H1 (cell line): ENCODE measurements around the gene ARPP19. TPM values are rescaled to one million over a fixed set of nuclear protein-coding genes. Genes with fewer than 3 reads are reported as not detected.

ENCODE experiments used
- CTCF ChIA-PET: fragments of 300-600 bp; sonication (Branson Sonifier 250); formaldehyde crosslinking; loops from one replicate; lab custom pipeline; 2021; ENCODE audit not compliant: partially characterized antibody; lab: Charles Lee
- POLR2A ChIA-PET: fragments of 300-600 bp; sonication (Branson Sonifier 250); formaldehyde crosslinking; loops from one replicate; lab custom pipeline; 2021; ENCODE audit warnings: inconsistent platforms; ENCODE audit not compliant: partially characterized antibody; lab: Charles Lee
- DNase-seq, 2 experiments: peaks; one replicate each; pipeline versions ENCODE4 v3.0.0 to v3.0.0-alpha.2; 2010 to 2022; ENCODE audit warnings: low spot score in 2 of 2, low read depth in 1 of 2, mixed read lengths in 1 of 2
- FAIRE-seq: peaks from 2 replicates; lab custom pipeline; 2011; peaks lifted over from hg19 to GRCh38; lab: Jason Lieb, UNC
- H2AFZ ChIP-seq: 2 replicates; pipeline ENCODE4 v1.8.1; 2012; ENCODE audit warnings: low read length, inconsistent platforms
- H2AK5ac ChIP-seq: 2 replicates; pipeline ENCODE4 v1.6.1; 2013; ENCODE audit warnings: low read depth, low read length
- H2BK120ac ChIP-seq: replicated peaks from 2 replicates; pipeline ENCODE3; 2013; ENCODE audit warnings: low read depth, low read length, inconsistent platforms
- H2BK12ac ChIP-seq: 2 replicates; pipeline ENCODE4 v1.6.1; 2013; ENCODE audit warnings: low read depth, low read length
- H2BK15ac ChIP-seq: 2 replicates; pipeline ENCODE4 v1.6.1; 2013; ENCODE audit warnings: low read length
- H2BK20ac ChIP-seq: 2 replicates; pipeline ENCODE4 v1.6.1; 2013; ENCODE audit warnings: low read length
- H2BK5ac ChIP-seq: 2 replicates; pipeline ENCODE4 v1.6.1; 2013; ENCODE audit warnings: low read depth, low read length
- H3K14ac ChIP-seq: 2 replicates; pipeline ENCODE4 v1.6.1; 2013; ENCODE audit warnings: inconsistent platforms; ENCODE audit not compliant: insufficient read length
- H3K18ac ChIP-seq: 2 replicates; pipeline ENCODE4 v1.6.1; 2013; ENCODE audit warnings: low read length; ENCODE audit errors: extremely low read depth
- H3K23ac ChIP-seq: 2 replicates; pipeline ENCODE4 v1.6.1; 2013; ENCODE audit warnings: inconsistent platforms; ENCODE audit not compliant: insufficient read length
- H3K23me2 ChIP-seq: 2 replicates; pipeline ENCODE4 v1.6.1; 2013; ENCODE audit warnings: low read depth, low read length
- H3K27ac ChIP-seq: 2 replicates; pipeline ENCODE4 v1.6.1; 2011; ENCODE audit warnings: low read depth, low read length, inconsistent platforms
- H3K27me3 ChIP-seq, 4 experiments: replicated peaks in 1 of 4; 1 replicate in 1 of 4; 2 replicates in 3 of 4; pipeline versions ENCODE4 v1.6.1 to v1.8.1; 2011 to 2013; ENCODE audit warnings: low read length in 3 of 4, mild to moderate bottlenecking in 3 of 4, inconsistent platforms in 2 of 4, mixed read lengths in 2 of 4, moderate library complexity in 1 of 4; ENCODE audit not compliant: control insufficient read depth in 3 of 4, insufficient read depth in 3 of 4; ENCODE audit errors: extremely low read depth in 1 of 4
- H3K36me3 ChIP-seq, 4 experiments: 2 replicates each; pipeline versions ENCODE4 v1.6.1 to v1.8.1; 2011 to 2013; ENCODE audit warnings: mild to moderate bottlenecking in 4 of 4, low read length in 3 of 4, moderate library complexity in 2 of 4, control low read depth in 1 of 4, inconsistent platforms in 1 of 4; ENCODE audit not compliant: insufficient read depth in 4 of 4, control insufficient read depth in 2 of 4
- H3K4ac ChIP-seq: replicated peaks from 2 replicates; pipeline ENCODE3; 2013; ENCODE audit warnings: low read length, low read depth, mixed read lengths, inconsistent platforms; ENCODE audit not compliant: insufficient read length
- H3K4me1 ChIP-seq, 4 experiments: replicated peaks in 1 of 4; 1 replicate in 1 of 4; 2 replicates in 3 of 4; pipeline versions ENCODE4 v1.6.1 to v1.8.1; 2011 to 2013; ENCODE audit warnings: low read length in 3 of 4, inconsistent platforms in 2 of 4, mixed read lengths in 1 of 4; ENCODE audit not compliant: insufficient read depth in 4 of 4, control insufficient read depth in 3 of 4
- H3K4me2 ChIP-seq, 2 experiments: 2 replicates each; pipeline versions ENCODE4 v1.6.1 to v1.8.1; 2011 to 2013; ENCODE audit warnings: low read depth in 2 of 2, low read length in 2 of 2, control low read depth in 1 of 2, inconsistent platforms in 1 of 2, mild to moderate bottlenecking in 1 of 2; ENCODE audit not compliant: insufficient read depth in 1 of 2
- H3K4me3 ChIP-seq, 4 experiments: fragments of 200-600, 300-600 bp in 1 of 4; sonication (generic), shearing (Covaris generic), sonication (Bioruptor Twin) in 1 of 4; 2 replicates each; pipeline versions ENCODE4 v1.5.1 to v1.8.1; 2011 to 2016; ENCODE audit warnings: low read length in 4 of 4, low read depth in 3 of 4, control low read depth in 2 of 4, inconsistent platforms in 2 of 4, mild to moderate bottlenecking in 2 of 4, mixed read lengths in 1 of 4, moderate library complexity in 1 of 4; ENCODE audit not compliant: insufficient read depth in 2 of 4; ENCODE audit errors: extremely low read depth in 1 of 4
- H3K56ac ChIP-seq: replicated peaks from 2 replicates; pipeline ENCODE3; 2013; ENCODE audit warnings: low read depth, mild to moderate bottlenecking, mixed read lengths, low read length, inconsistent platforms; ENCODE audit not compliant: insufficient read length
- H3K79me1 ChIP-seq: 2 replicates; pipeline ENCODE4 v1.6.1; 2013; ENCODE audit warnings: low read depth, low read length, control low read depth
- H3K79me2 ChIP-seq, 2 experiments: 2 replicates each; pipeline versions ENCODE4 v1.6.1 to v1.8.1; 2012 to 2013; ENCODE audit warnings: low read length in 2 of 2, mild to moderate bottlenecking in 2 of 2, inconsistent platforms in 1 of 2; ENCODE audit not compliant: insufficient read depth in 2 of 2, control insufficient read depth in 1 of 2
- H3K9ac ChIP-seq, 4 experiments: replicated peaks in 1 of 4; 1 replicate in 1 of 4; 2 replicates in 3 of 4; pipeline versions ENCODE4 v1.6.1 to v1.8.1; 2011 to 2013; ENCODE audit warnings: low read depth in 3 of 4, low read length in 3 of 4, control low read depth in 2 of 4, mild to moderate bottlenecking in 2 of 4, moderate library complexity in 2 of 4, inconsistent platforms in 1 of 4; ENCODE audit errors: extremely low read depth in 1 of 4
- H3K9me3 ChIP-seq, 2 experiments: 2 replicates each; pipeline versions ENCODE4 v1.6.1 to v1.8.1; 2012 to 2013; ENCODE audit warnings: mild to moderate bottlenecking in 2 of 2, moderate library complexity in 2 of 2, control low read depth in 1 of 2, inconsistent platforms in 1 of 2, low read depth in 1 of 2, low read length in 1 of 2, mixed read lengths in 1 of 2; ENCODE audit not compliant: insufficient read depth in 2 of 2
- H4K20me1 ChIP-seq, 2 experiments: replicated peaks in 1 of 2; 2 replicates each; pipeline versions ENCODE3 to v1.8.1; 2011 to 2013; ENCODE audit warnings: inconsistent platforms in 2 of 2, low read length in 2 of 2, mild to moderate bottlenecking in 1 of 2; ENCODE audit not compliant: insufficient read depth in 2 of 2, control insufficient read depth in 1 of 2
- H4K5ac ChIP-seq: 2 replicates; pipeline ENCODE4 v1.6.1; 2013; ENCODE audit warnings: low read length, low read depth, mixed read lengths, inconsistent platforms; ENCODE audit not compliant: insufficient read length
- H4K8ac ChIP-seq: 2 replicates; pipeline ENCODE4 v1.8.0; 2013; ENCODE audit warnings: mild to moderate bottlenecking, moderate library complexity, low read length, inconsistent platforms; ENCODE audit not compliant: insufficient read depth; ENCODE audit errors: extremely low read depth
- H4K91ac ChIP-seq: replicated peaks from 2 replicates; pipeline ENCODE3; 2013; ENCODE audit warnings: low read length, mixed read lengths, inconsistent platforms; ENCODE audit not compliant: insufficient read length
- ASH2L ChIP-seq: fragments of 200-600, 300-600 bp; sonication (generic); IDR thresholded peaks from one replicate; pipeline ENCODE4 v1.7.1; 2017; ENCODE audit warnings: low read length
- ATF2 ChIP-seq: IDR thresholded peaks from 2 replicates; pipeline ENCODE4 v1.6.1; 2012; ENCODE audit warnings: low read length, inconsistent platforms
- BRCA1 ChIP-seq: IDR thresholded peaks from 2 replicates; pipeline ENCODE4 v1.6.1; 2012; ENCODE audit warnings: low read depth, low read length, improper control_type of control experiment
- FOSL1 ChIP-seq: IDR thresholded peaks from 2 replicates; pipeline ENCODE4 v1.6.1; 2011; ENCODE audit warnings: mild to moderate bottlenecking, low read depth, low read length, moderate library complexity; ENCODE audit not compliant: insufficient read depth
- GTF2F1 ChIP-seq: IDR thresholded peaks from 2 replicates; pipeline ENCODE4 v1.6.1; 2012; ENCODE audit warnings: low read depth, low read length, improper control_type of control experiment, borderline replicate concordance
- HDAC2 ChIP-seq, 2 experiments: fragments of 300-600 bp in 1 of 2; sonication (generic) in 1 of 2; IDR thresholded peaks; 2 replicates each; pipeline ENCODE4 v1.6.1; 2011 to 2012; ENCODE audit warnings: low read depth in 2 of 2, low read length in 2 of 2, mild to moderate bottlenecking in 2 of 2, moderate library complexity in 2 of 2, borderline replicate concordance in 1 of 2, inconsistent platforms in 1 of 2
- NANOG ChIP-seq: IDR thresholded peaks from 2 replicates; pipeline ENCODE4 v1.6.1; 2011; ENCODE audit warnings: low read length, low read depth, mild to moderate bottlenecking, inconsistent platforms; ENCODE audit not compliant: insufficient read depth, poor library complexity, severe bottlenecking
- SIX5 ChIP-seq: IDR thresholded peaks from 2 replicates; pipeline ENCODE4 v1.6.1; 2011; ENCODE audit warnings: mild to moderate bottlenecking, low read depth, low read length
- SUZ12 ChIP-seq: fragments of 200-600 bp; sonication (generic); IDR thresholded peaks from 2 replicates; pipeline ENCODE4 v1.6.1; 2012; ENCODE audit warnings: mild to moderate bottlenecking, inconsistent platforms, low read length, moderate library complexity, mixed read lengths
- TBP ChIP-seq: IDR thresholded peaks from 2 replicates; pipeline ENCODE4 v1.6.1; 2011; ENCODE audit warnings: low read depth, low read length, improper control_type of control experiment
- TEAD4 ChIP-seq: IDR thresholded peaks from 2 replicates; pipeline ENCODE4 v1.6.1; 2012; ENCODE audit warnings: low read depth, low read length, inconsistent platforms, mixed read lengths
- USF2 ChIP-seq: IDR thresholded peaks from 2 replicates; pipeline ENCODE4 v1.6.1; 2011; ENCODE audit warnings: low read length, improper control_type of control experiment
- WGBS, 2 experiments: shearing (Covaris generic) in 1 of 2; methylation state at CpG; one replicate each; pipeline versions ENCODE4 v1.1.6 to v1.1.7; 2013 to 2015; ENCODE audit warnings: low lambda C conversion rate in 2 of 2, mixed read lengths in 2 of 2, inconsistent platforms in 1 of 2, low coverage in 1 of 2, missing lambda C conversion rate in 1 of 2; ENCODE audit not compliant: insufficient replicate concordance in 2 of 2, insufficient coverage in 1 of 2, insufficient read length in 1 of 2; ENCODE audit errors: extremely low coverage in 1 of 2, missing lambda C conversion rate in 1 of 2; 5-methylcytosine and 5-hydroxymethylcytosine counted together
- polyA plus RNA-seq, 7 experiments: library from polyadenylated mRNA; depleted of rRNA in 3 of 7; stranded (reverse) in 5 of 7; unstranded in 2 of 7; fragments of >200 nt in 5 of 7; fragments of 200-250 nt in 2 of 7; gene quantifications; 1 replicate in 5 of 7; 2 replicates in 1 of 7; 4 replicates in 1 of 7; pipeline versions ENCODE4 v1.2.1 to v1.2.3, GENCODE V29; 2011 to 2013; ENCODE audit warnings: missing spikeins in 2 of 7, mixed read lengths in 2 of 7
- total RNA-seq: library from RNA; stranded (reverse); fragmentation: NEBNext Ultra II Directional; extraction: Animal tissue kit (Norgen Biotek cat#: 25700); gene quantifications from 2 replicates; pipeline ENCODE4 v1.2.1, GENCODE V29; 2021

Gene ARPP19
- total and polyA plus RNA-seq, 2 of the 8 experiments (the other 6 are each of a cell fraction or from before 2014, with no cell fraction given), result 81.9 to 274 TPM

GRCh38 chr15:52575072-52575471 lies 6.2 kb upstream of the ARPP19 start:
- no peak overlapping the region for H3K23ac ChIP-seq
- H3K18ac ChIP-seq, result no peak overlapping the region
- H3K14ac ChIP-seq, result no peak overlapping the region
- no peaks in the 10 kb centered on the region for H3K27me3 ChIP-seq
- H3K23me2 ChIP-seq, result no peaks in the 10 kb centered on the region
- no peak overlapping the region for H2AK5ac ChIP-seq
- no peak overlapping the region for H2BK12ac ChIP-seq
- H3K4me2 ChIP-seq, result no peak overlapping the region
- H3K79me1 ChIP-seq, result no peaks in the 10 kb centered on the region
- H3K79me2 ChIP-seq, result no peaks in the 10 kb centered on the region
- H3K4me3 ChIP-seq, result no peak overlapping the region
- ChIA-PET CTCF (no interaction called here), POLR2A (no interaction called here)
- H3K9me3 ChIP-seq, result no peaks in the 10 kb centered on the region
- H2AFZ ChIP-seq, result no peak overlapping the region
- H4K91ac ChIP-seq, result no peak overlapping the region
- H2BK5ac ChIP-seq, result no peak overlapping the region
- H2BK120ac ChIP-seq, result no peak overlapping the region
- no peak overlapping the region for H4K5ac ChIP-seq
- no peaks in the 10 kb centered on the region for H3K4me1 ChIP-seq
- H3K27ac ChIP-seq, result no peak overlapping the region
- no peak overlapping the region for H2BK15ac ChIP-seq
- WGBS, 2 experiments, result 95% methylated on average over 2 of the region's 2 CpGs; no CpG with 5 or more reads in 1 of the 2 experiments
- H3K4ac ChIP-seq, result no peak overlapping the region
- H3K36me3 ChIP-seq, result no peaks in the 10 kb centered on the region
- H4K20me1 ChIP-seq, result no peaks in the 10 kb centered on the region
- H2BK20ac ChIP-seq, result no peak overlapping the region
- H4K8ac ChIP-seq, result no peak overlapping the region
- H3K56ac ChIP-seq, result no peak overlapping the region
- no peak overlapping the region for H3K9ac ChIP-seq
- FAIRE-seq (no peak), DNase-seq (no peak)
- TF ChIP-seq SUZ12 (no peak), ATF2 (no peak), FOSL1 (no peak), NANOG (no peak), ASH2L (no peak), HDAC2 (IDR thresholded peaks at IDR 0.05; ENCODE audit: borderline replicate concordance in 1 of 2, low read depth in 2 of 2, low read length in 2 of 2) (no peak), TBP (no peak), SIX5 (no peak), BRCA1 (no peak), TEAD4 (no peak), GTF2F1 (no peak), USF2 (no peak)
